Activated gamma-delta T cell treated with anti-CD3 and anti-CD28 coated beads, Interleukin-2, amount 50 U/mL, for 16 hours (primary cell): ENCODE measurements around the gene LRFN5.
"Not testable (repeated sequence)": the region's sequence is repeated elsewhere in the genome, so short reads cannot be mapped to it uniquely, and the experiment has no call there.

Source experiments
- DNase-seq: peaks from one replicate; pipeline ENCODE4 v3.0.0-alpha.2; 2020; ENCODE audit warnings: low read depth

The LRFN5 gene

GRCh38 chr14:41606532-41607303, at the start of gene LRFN5:
Gene LRFN5, plus strand, starts transcription at chr14:41606876.
- DNase-seq, result no peak

GRCh38 chr14:41558490-41558889, 48.2 kb upstream of the LRFN5 start:
- DNase-seq, result no peak

DNA sequence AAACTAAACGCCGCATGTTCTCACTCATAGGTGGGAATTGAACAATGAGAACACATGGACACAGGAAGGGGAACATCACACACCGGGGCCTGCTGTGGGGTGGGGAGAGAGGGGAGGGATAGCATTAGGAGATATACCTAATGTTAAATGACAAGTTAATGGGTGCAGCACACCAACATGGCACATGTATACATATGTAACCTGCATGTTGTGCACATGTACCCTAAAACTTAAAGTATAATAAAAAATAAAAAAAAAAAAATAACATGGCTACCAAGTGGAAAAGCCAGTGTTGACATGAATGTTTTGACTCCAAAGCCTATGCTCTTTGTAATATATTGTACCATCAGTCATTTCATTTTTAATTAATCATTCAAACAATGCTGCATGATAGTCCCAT, 39.8 kb upstream of the LRFN5 start:
- not testable (repeated sequence) for DNase-seq

DNA sequence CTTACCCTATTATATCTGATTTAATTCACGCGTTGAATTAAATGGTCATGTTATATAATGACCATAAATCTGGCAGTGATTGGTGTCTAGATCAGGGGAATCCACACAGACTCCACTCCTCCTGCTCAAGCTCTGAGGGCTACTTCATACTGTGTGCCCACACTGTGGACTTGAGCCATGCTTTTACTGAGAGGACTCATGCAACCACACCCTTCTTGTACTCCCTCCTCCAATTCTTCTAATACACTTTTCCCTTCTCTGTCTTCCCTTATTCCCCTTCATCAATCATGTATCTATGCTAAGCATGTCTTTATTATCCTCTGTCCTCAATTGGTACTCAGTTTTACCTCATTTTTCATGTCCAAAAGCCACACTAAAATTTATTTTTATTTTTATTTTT, 37.7 kb upstream of the LRFN5 start:
- DNase-seq, result no peak

GRCh38 chr14:41570415-41571155, 36.1 kb upstream of the LRFN5 start:
- no peak for DNase-seq

- no peak for DNase-seq
Observed at GRCh38 chr14:41586237-41586636, 20.4 kb upstream of the LRFN5 start.

- no peak for DNase-seq
Observed at GRCh38 chr14:41597647-41598046, 9.0 kb upstream of the LRFN5 start.

GRCh38 chr14:41599805-41600385, 6.8 kb upstream of the LRFN5 start:
- DNase-seq, result not testable (repeated sequence)

DNA sequence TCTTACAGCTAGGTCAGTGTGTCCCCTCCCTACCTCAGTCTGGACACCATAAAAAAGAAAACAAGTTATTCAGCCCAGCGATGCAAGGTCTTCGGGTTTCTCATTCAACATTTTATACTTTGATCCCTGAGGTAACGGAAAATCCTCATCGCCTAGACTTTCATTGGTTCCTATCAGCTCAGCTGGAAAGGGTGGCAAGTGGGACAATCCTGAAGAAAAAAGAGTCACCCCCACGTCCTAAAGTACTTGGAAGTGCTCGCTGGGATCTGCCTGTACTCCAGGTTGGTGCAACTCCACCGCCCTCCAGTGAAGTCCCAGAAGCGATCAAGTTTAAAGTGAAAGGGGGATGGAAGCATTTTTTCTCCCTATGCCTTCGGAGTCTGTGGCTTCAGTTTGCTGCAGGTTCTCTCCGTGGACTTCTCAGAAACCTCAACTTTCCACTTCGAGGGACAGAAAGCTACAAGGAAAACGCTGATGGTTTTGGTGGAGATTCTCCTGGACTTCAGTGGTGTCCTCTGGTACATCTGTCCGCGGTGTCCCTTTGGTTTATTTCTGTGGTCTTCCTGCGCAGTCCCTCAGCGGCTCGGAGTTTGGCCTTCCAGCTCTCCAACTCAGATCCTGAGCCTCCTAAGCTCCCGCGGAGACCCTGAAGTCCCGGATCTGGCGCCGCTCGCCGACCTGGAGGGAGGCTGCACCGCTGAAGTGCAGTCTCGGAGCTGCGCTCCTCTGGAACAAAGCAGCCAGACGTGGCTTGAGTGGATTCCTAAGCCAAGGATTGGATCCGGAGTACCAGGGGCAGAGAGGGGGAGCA, 1.8 kb upstream of the LRFN5 start:
- DNase-seq, result no peak

- DNase-seq, result no peak
Observed at GRCh38 chr14:41605550-41606281, 960 bp upstream of the LRFN5 start.

- no peak for DNase-seq
Observed at GRCh38 chr14:41606282-41606531, 469 bp upstream of the LRFN5 start.

- no peak for DNase-seq
Observed at GRCh38 chr14:41607304-41607775, 664 bp downstream of the LRFN5 start.

DNA sequence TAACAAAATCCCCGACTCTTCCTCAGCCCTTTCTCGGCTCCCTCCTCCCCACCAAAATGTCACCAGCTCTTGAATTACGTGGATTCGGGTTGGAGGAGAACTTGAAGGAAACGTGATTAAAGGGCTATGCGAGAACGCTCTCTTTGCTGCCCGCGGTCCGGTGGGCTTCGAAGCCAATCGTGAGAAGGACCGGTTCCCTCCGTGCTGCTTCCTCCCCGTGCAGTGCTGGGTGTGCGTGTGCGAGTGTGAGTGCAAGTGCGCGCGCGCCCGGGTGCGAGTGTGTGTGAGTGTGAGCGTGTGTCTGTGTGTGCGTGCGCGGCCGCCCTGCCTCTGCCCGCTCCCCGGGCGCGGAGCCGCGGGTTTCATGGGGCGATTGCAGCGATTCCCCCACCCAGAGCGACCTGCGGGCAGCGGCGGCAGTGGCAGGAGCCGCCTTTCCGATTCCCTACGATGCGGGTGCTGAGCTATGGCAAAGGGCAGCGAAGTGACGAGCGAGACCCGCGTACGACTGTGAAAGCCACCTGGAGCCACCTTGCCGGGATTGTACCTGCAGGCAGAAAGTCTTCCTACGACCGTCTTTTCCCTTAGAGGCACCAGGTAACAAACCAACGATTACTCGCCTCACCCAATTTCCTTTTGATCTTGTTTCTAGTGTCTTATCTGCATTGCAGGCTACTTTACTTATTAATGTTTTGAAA, 1.4 kb downstream of the LRFN5 start:
- DNase-seq, result no peak

GRCh38 chr14:41608681-41609390, 2.2 kb downstream of the LRFN5 start:
- DNase-seq, result no peak

- no peak for DNase-seq
Observed at GRCh38 chr14:41609704-41610183, 3.1 kb downstream of the LRFN5 start.

DNA sequence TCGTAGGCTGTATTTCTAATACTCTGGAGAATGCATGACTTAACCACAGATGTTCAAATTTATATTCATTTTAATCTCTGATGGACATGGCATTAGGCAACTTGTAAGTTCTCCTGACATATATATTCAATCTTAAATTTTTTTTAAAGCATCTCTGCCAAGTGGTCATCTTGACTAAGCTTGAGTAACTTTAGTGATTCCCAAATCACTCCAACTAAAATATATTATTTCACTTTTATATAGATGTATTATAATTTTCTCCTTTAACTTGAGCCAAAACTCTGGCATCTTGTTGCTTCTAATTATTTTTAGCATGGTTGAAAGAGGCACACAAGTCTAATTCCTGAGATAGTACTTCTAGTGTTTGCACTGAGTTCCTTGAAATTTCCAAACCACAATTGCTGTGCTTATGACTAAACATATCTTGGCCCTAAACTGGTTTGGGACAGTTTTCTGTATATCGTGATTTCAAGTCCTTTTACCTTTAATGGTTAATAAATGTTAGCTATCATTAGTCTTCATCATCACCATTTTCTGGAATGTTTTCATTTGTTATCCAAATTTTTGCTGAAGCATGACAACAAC, 8.4 kb downstream of the LRFN5 start:
- no peak for DNase-seq

GRCh38 chr14:41623736-41624135, 17.1 kb downstream of the LRFN5 start:
- no peak for DNase-seq

- no peak for DNase-seq
Observed at GRCh38 chr14:41629876-41630275, 23.2 kb downstream of the LRFN5 start.

- no peak for DNase-seq
Observed at GRCh38 chr14:41634286-41634685, 27.6 kb downstream of the LRFN5 start.
